K562 (cell line): ENCODE measurements around the gene ARF4. TPM values are rescaled to one million over a fixed set of nuclear protein-coding genes. Genes with fewer than 3 reads are reported as not detected.

Experiments
- ATAC-seq: fragments of 200-7000 bp; cut with Tn5 transposase; 3 replicates; pipeline ENCODE4 v1.9.1; 2020; ENCODE audit warnings: moderate library complexity
- BruUV-seq: library from RNA; stranded (reverse); fragments of 400-500 nt; replicated peaks from 2 replicates; lab custom pipeline; 2021; lab: Mats Ljungman, UMichigan
- CTCF ChIA-PET: fragments of 300-600 bp; formaldehyde crosslinking; extraction: SDS; loops from one replicate; lab custom pipeline; 2021; ENCODE audit warnings: low intra/inter-chr PET ratio; lab: Yijun Ruan, JAX
- POLR2A ChIA-PET: fragments of 300-600, 350-650 bp; sonication (Branson Sonifier 250); formaldehyde crosslinking; extraction: SDS; loops from one replicate; lab custom pipeline; 2021; ENCODE audit warnings: antibody characterized with exemption, inconsistent platforms; lab: Yijun Ruan, JAX
- DNase-seq, 4 experiments: peaks; one replicate each; pipeline versions ENCODE4 v3.0.0 to v3.0.0-alpha.2; 2011 to 2018; ENCODE audit warnings: low spot score in 3 of 4, mixed read lengths in 3 of 4; ENCODE audit errors: extremely low read depth in 1 of 4
- FAIRE-seq: peaks from 2 replicates; lab custom pipeline; 2011; peaks lifted over from hg19 to GRCh38; lab: Jason Lieb, UNC
- H2AFZ ChIP-seq: 2 replicates; pipeline ENCODE4 v1.6.0; 2011; ENCODE audit warnings: low read depth, low read length, control low read depth, inconsistent platforms
- H3K27ac ChIP-seq: fragments of 200-600 bp; 3 replicates; pipeline ENCODE4 v1.8.0; 2011; ENCODE audit warnings: low read depth, mild to moderate bottlenecking, control low read depth, inconsistent platforms, low read length, moderate library complexity, mixed read lengths; ENCODE audit errors: extremely low read depth
- H3K27me3 ChIP-seq, 2 experiments: fragments of 300-600 bp in 1 of 2; 2 replicates in 1 of 2; 3 replicates in 1 of 2; pipeline versions ENCODE4 v1.6.0 to v1.8.0; 2011; ENCODE audit warnings: inconsistent platforms in 2 of 2, low read length in 2 of 2, mild to moderate bottlenecking in 1 of 2, mixed read lengths in 1 of 2, moderate library complexity in 1 of 2; ENCODE audit not compliant: control insufficient read depth in 2 of 2, insufficient read depth in 2 of 2
- H3K36me3 ChIP-seq: fragments of 300-600 bp; 3 replicates; pipeline ENCODE4 v1.8.0; 2011; ENCODE audit warnings: mild to moderate bottlenecking, low read length, inconsistent platforms; ENCODE audit not compliant: control insufficient read depth, insufficient read depth
- H3K4me1 ChIP-seq, 2 experiments: fragments of 200-600 bp in 1 of 2; replicated peaks in 1 of 2; 2 replicates in 1 of 2; 3 replicates in 1 of 2; pipeline versions ENCODE4 v1.5.1 to v1.8.0; 2011; ENCODE audit warnings: inconsistent platforms in 2 of 2, low read length in 2 of 2, mild to moderate bottlenecking in 1 of 2, mixed read lengths in 1 of 2, moderate library complexity in 1 of 2; ENCODE audit not compliant: control insufficient read depth in 2 of 2, insufficient read depth in 2 of 2
- H3K4me2 ChIP-seq: 2 replicates; pipeline ENCODE4 v1.6.1; 2011; ENCODE audit warnings: low read length, control low read depth, inconsistent platforms, mixed read lengths; ENCODE audit not compliant: insufficient read depth
- H3K4me3 ChIP-seq: fragments of 200-600 bp; sonication (generic), shearing (Covaris generic); 2 replicates; pipeline ENCODE4 v1.5.1; 2016; ENCODE audit warnings: control low read depth, inconsistent platforms
- H3K79me2 ChIP-seq: fragments of 200-600 bp; 3 replicates; pipeline ENCODE4 v1.8.0; 2011; ENCODE audit warnings: low read length, inconsistent platforms; ENCODE audit not compliant: control insufficient read depth, insufficient read depth
- H3K9ac ChIP-seq, 2 experiments: 2 replicates each; pipeline versions ENCODE4 v1.6.0 to v1.6.1; 2011; ENCODE audit warnings: low read depth in 2 of 2, low read length in 2 of 2, control low read depth in 1 of 2, inconsistent platforms in 1 of 2, mild to moderate bottlenecking in 1 of 2, mixed read lengths in 1 of 2; ENCODE audit not compliant: insufficient read depth in 1 of 2
- H3K9me1 ChIP-seq: one replicate; pipeline ENCODE4 v1.6.0; 2011; ENCODE audit warnings: inconsistent platforms, mild to moderate bottlenecking, low read length, moderate library complexity; ENCODE audit not compliant: control insufficient read depth, insufficient read depth
- H3K9me3 ChIP-seq: replicated peaks from 2 replicates; pipeline ENCODE4 v1.5.1; 2011; ENCODE audit warnings: low read depth, low read length, inconsistent platforms; ENCODE audit not compliant: control insufficient read depth, insufficient read depth
- H4K20me1 ChIP-seq: replicated peaks from 2 replicates; pipeline ENCODE4 v1.6.1; 2011; ENCODE audit warnings: low read length, inconsistent platforms, mixed read lengths; ENCODE audit not compliant: control insufficient read depth, insufficient read depth
- C11orf30 ChIP-seq: fragments of 450-650 bp; IDR thresholded peaks from 2 replicates; pipeline ENCODE4 v1.6.1; 2016; ENCODE audit warnings: low read depth, mild to moderate bottlenecking
- CBX2 ChIP-seq: fragments of 200-600 bp; sonication (generic); IDR thresholded peaks from one replicate; pipeline ENCODE4 v1.6.1; 2012; ENCODE audit warnings: mild to moderate bottlenecking, low read length, inconsistent platforms; ENCODE audit not compliant: insufficient read depth, poor library complexity, severe bottlenecking
- CHD2 ChIP-seq: IDR thresholded peaks from 2 replicates; pipeline ENCODE4 v1.6.1; 2011; ENCODE audit warnings: low read depth, low read length
- HLTF ChIP-seq: fragments of 450-650 bp; IDR thresholded peaks from 2 replicates; pipeline ENCODE4 v1.6.1; 2016
- KLF13 ChIP-seq: fragments of 450-650 bp; IDR thresholded peaks from 2 replicates; pipeline ENCODE4 v1.6.1; 2016; ENCODE audit warnings: missing genetic modification characterization, low read depth, mild to moderate bottlenecking, missing compliant biosample characterization, moderate library complexity, borderline replicate concordance
- MAX ChIP-seq: sonication (generic); formaldehyde crosslinking; IDR thresholded peaks from 2 replicates; pipeline ENCODE4 v1.9.0; 2022; ENCODE audit warnings: mild to moderate bottlenecking, missing genetic modification reagents
- NCOA2 ChIP-seq, 2 experiments: fragments of 450-650 bp; IDR thresholded peaks; 2 replicates each; pipeline ENCODE4 v1.6.1; 2018; ENCODE audit warnings: mild to moderate bottlenecking in 2 of 2, moderate library complexity in 1 of 2; ENCODE audit not compliant: partially characterized antibody in 2 of 2
- PTRF ChIP-seq: fragments of 450-650 bp; IDR thresholded peaks from 2 replicates; pipeline ENCODE4 v1.6.1; 2016; ENCODE audit warnings: mild to moderate bottlenecking, missing genetic modification characterization, missing compliant biosample characterization
- SMARCA5 ChIP-seq: fragments of 450-650 bp; IDR thresholded peaks from 2 replicates; pipeline ENCODE4 v1.6.1; 2016
- SMARCB1 ChIP-seq: IDR thresholded peaks from 2 replicates; pipeline ENCODE4 v1.6.1; 2011; ENCODE audit warnings: improper control_type of control experiment, low read depth; ENCODE audit not compliant: insufficient read length
- TFE3 ChIP-seq: fragments of 450-650 bp; formaldehyde crosslinking; IDR thresholded peaks from 2 replicates; pipeline ENCODE4 v1.4.0; 2020; ENCODE audit warnings: mild to moderate bottlenecking, mixed read lengths
- ZBTB43 ChIP-seq: sonication (generic); formaldehyde crosslinking; IDR thresholded peaks from 2 replicates; pipeline ENCODE4 v1.8.0; 2023; ENCODE audit warnings: mild to moderate bottlenecking, missing genetic modification reagents
- ZEB2 ChIP-seq: fragments of 450-650 bp; IDR thresholded peaks from 2 replicates; pipeline ENCODE4 v1.6.1; 2016
- ZKSCAN1 ChIP-seq: fragments of 150-350 bp; IDR thresholded peaks from 2 replicates; pipeline ENCODE4 v1.6.1; 2016; ENCODE audit warnings: low read depth, low read length
- ZNF143 ChIP-seq: sonication (generic); formaldehyde crosslinking; IDR thresholded peaks from 2 replicates; pipeline ENCODE4 v1.9.0; 2022; ENCODE audit warnings: mild to moderate bottlenecking, missing genetic modification reagents
- ZNF561 ChIP-seq: fragments of 450-650 bp; formaldehyde crosslinking; conservative IDR thresholded peaks from 2 replicates; pipeline ENCODE4 v1.4.0; 2020; ENCODE audit warnings: mild to moderate bottlenecking, moderate library complexity
- ZNF668 ChIP-seq: fragments of 250-450 bp; sonication (Bioruptor Pico); IDR thresholded peaks from 2 replicates; pipeline ENCODE4 v1.8.0; 2022; ENCODE audit warnings: mild to moderate bottlenecking, inconsistent platforms
- ZNF695 ChIP-seq: fragments of 450-650 bp; formaldehyde crosslinking; IDR thresholded peaks from 2 replicates; pipeline ENCODE4 v1.4.0; 2020; ENCODE audit warnings: mild to moderate bottlenecking, moderate library complexity
- ZNF707 ChIP-seq: fragments of 250-450 bp; sonication (Bioruptor Pico); conservative IDR thresholded peaks from 2 replicates; pipeline ENCODE4 v1.8.0; 2022; ENCODE audit warnings: inconsistent platforms, mild to moderate bottlenecking, moderate library complexity
- WGBS: fragments of 100-300 bp; shearing (Covaris generic); methylation state at CpG from one replicate; pipeline ENCODE4 v1.1.6; 2016; ENCODE audit warnings: low coverage, mixed read lengths; ENCODE audit not compliant: insufficient coverage; ENCODE audit errors: missing lambda C conversion rate; 5-methylcytosine and 5-hydroxymethylcytosine counted together
- in situ Hi-C: fragments of 300-500 bp; cut with MboI; formaldehyde crosslinking; loops from 4 replicates; pipeline ENCODE4 v1.15.0; 2018; ENCODE audit warnings: inconsistent platforms, mixed read lengths
- intact Hi-C: fragments of 100-400 bp; cut with micrococcal nuclease; formaldehyde crosslinking; loops from 2 replicates; pipeline ENCODE4 v1.14.2; 2022
- polyA plus RNA-seq, 8 experiments: library from polyadenylated mRNA; depleted of rRNA in 4 of 8; stranded (reverse) in 5 of 8; unstranded in 3 of 8; fragments of >200 nt; fragmentation: Nextera tagmentation in 2 of 8; fragmentation: Illumina TruSeq in 1 of 8; extraction: Ambion mirVana in 2 of 8; extraction: Trizol in 1 of 8; gene quantifications; 2 replicates each; pipeline versions ENCODE4 v1.2.1 to v1.2.3, GENCODE V29; 2011 to 2014; ENCODE audit warnings: inconsistent platforms in 1 of 8, missing spikeins in 1 of 8
- total RNA-seq, 7 experiments: library from RNA; depleted of rRNA in 6 of 7; stranded (reverse); fragments of >200 nt in 6 of 7; fragmentation: Illumina TruSeq in 2 of 7; extraction: Trizol in 2 of 7; gene quantifications; 2 replicates each; pipeline versions ENCODE4 v1.2.1 to v1.2.3, GENCODE V29; 2011 to 2021; ENCODE audit warnings: low replicate concordance in 1 of 7

Gene ARF4
- total and polyA plus RNA-seq, 9 of the 15 experiments (the other 6 are each of a cell fraction or from before 2014, with no cell fraction given) = 41.1 to 273 (median 83.8) TPM

GRCh38 chr3:57556459-57557084 lies 40.6 kb downstream of the ARF4 start:
- Histone ChIP-seq H3K9me3 (peaks cover 6% of the 10 kb centered on the region), H3K9ac (peak overlapping the region; percentile 91 to 98), H2AFZ (peak overlapping the region; percentile 100), H3K9me1 (no peaks in the 10 kb centered on the region), H3K79me2 (peaks cover 48% of the 10 kb centered on the region), H3K36me3 (peaks cover 22% of the 10 kb centered on the region), H3K4me3 (peak overlapping the region; percentile 70), H3K27ac (peak overlapping the region; percentile 99), H4K20me1 (0 out of 2 replicates have a peak, but pooled peaks cover 6% of the 10 kb centered on the region), H3K4me1 (peaks cover 10 to 26% of the 10 kb centered on the region in 2 experiments; a peak in 4 of 5 replicates), H3K4me2 (peak overlapping the region; percentile 94), H3K27me3 (no peaks in the 10 kb centered on the region)
- DNase-seq (peak in 3 of 4 experiments; percentile 19 to 26 (median 26)), ATAC-seq (peak; percentile 66), FAIRE-seq (no peak)
- intact Hi-C loops = loop anchor here (2.0 kb wide), 1 partner anchor 40 kb away; the partner anchor contains the start of gene ARF4
- ChIA-PET POLR2A (interaction anchor here (0.6 to 2.0 kb wide), 5 partner anchors 9 to 378 kb away, joined by 3 to 7 read pairs (median 3); partner anchors contain the start of gene ARF4), CTCF (no interaction called here)
- no TSS peak for BruUV-seq
- in situ Hi-C loops = no loop called here
- WGBS = under 1% methylated on average over 38 of the region's 54 CpGs
- TF ChIP-seq TFE3 (CRISPR knock-in tag) (no peak), SMARCB1 (no peak), ZKSCAN1 (no peak), CBX2 (no peak), SMARCA5 (no peak), PTRF (tag) (no peak), CHD2 (no peak), ZNF668 (CRISPR knock-in tag) (no peak), KLF13 (tag) (no peak), C11orf30 (no peak), HLTF (no peak), ZEB2 (no peak), NCOA2 (IDR thresholded peaks at IDR 0.05; ENCODE audit: partially characterized antibody in 2 of 2) (no peak), ZNF707 (CRISPR knock-in tag) (no peak), ZNF695 (no peak), ZNF143 (CRISPR knock-in tag) (peak; percentile 8; the same call in 1 of the 2 replicates), ZBTB43 (no peak), ZNF561 (CRISPR knock-in tag) (no peak), MAX (CRISPR knock-in tag) (no peak)
